OCI-LY1 (cell line): ENCODE measurements around the gene CYP2E1.
"Not testable (repeated sequence)": the region's sequence is repeated elsewhere in the genome, so short reads cannot be mapped to it uniquely, and the experiment has no call there.

Experiments used
- EZH2 ChIP-seq: fragments of 200-600 bp; sonication (generic), shearing (Covaris generic); IDR thresholded peaks from 2 replicates; pipeline ENCODE4 v1.8.0; 2017; ENCODE audit warnings: borderline replicate concordance, mixed run types, mild to moderate bottlenecking, antibody characterized with exemption, low read length, moderate library complexity, mixed read lengths
- TF ChIP-seq, protein P1 (sequence below): fragments of 200-600 bp; sonication (generic), shearing (Covaris generic); IDR thresholded peaks from 2 replicates; pipeline ENCODE4 v1.5.1; 2017; ENCODE audit warnings: mild to moderate bottlenecking, antibody characterized with exemption, low read length, moderate library complexity, mixed read lengths

DNA sequence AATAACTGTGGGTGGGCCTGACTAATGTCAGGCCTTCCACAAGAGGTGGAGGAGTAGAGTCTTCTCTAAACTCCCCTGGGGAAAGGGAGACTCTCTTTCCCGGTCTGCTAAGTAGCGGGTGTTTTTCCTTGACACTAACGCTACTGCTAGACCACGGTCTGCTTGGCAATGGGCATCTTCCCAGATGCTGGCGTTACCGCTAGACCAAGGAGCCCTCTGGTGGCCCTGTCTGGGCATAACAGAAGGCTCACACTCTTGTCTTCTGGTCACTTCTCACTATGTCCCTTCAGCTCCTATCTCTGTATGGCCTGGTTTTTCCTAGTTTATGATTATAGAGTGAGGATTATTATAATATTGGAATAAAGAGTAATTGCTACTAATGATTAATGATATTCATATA is 29.8 kb upstream of the CYP2E1 start:
- TF ChIP-seq, protein P1, sequence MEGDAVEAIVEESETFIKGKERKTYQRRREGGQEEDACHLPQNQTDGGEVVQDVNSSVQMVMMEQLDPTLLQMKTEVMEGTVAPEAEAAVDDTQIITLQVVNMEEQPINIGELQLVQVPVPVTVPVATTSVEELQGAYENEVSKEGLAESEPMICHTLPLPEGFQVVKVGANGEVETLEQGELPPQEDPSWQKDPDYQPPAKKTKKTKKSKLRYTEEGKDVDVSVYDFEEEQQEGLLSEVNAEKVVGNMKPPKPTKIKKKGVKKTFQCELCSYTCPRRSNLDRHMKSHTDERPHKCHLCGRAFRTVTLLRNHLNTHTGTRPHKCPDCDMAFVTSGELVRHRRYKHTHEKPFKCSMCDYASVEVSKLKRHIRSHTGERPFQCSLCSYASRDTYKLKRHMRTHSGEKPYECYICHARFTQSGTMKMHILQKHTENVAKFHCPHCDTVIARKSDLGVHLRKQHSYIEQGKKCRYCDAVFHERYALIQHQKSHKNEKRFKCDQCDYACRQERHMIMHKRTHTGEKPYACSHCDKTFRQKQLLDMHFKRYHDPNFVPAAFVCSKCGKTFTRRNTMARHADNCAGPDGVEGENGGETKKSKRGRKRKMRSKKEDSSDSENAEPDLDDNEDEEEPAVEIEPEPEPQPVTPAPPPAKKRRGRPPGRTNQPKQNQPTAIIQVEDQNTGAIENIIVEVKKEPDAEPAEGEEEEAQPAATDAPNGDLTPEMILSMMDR: peak; percentile 31; the same call in 1 of the 2 replicates
- TF ChIP-seq EZH2: not testable (repeated sequence)
